GM12878 (cell line): ENCODE measurements around the gene LCN12. TPM values are rescaled to one million over a fixed set of nuclear protein-coding genes. Genes with fewer than 3 reads are reported as not detected.

Experiments used
- ATAC-seq: fragments of 200-7000 bp; cut with Tn5 transposase; 3 replicates; pipeline ENCODE4 v1.9.1; 2020; ENCODE audit warnings: mild to moderate bottlenecking, moderate library complexity
- BruUV-seq: library from RNA; stranded (reverse); fragments of 400-500 nt; replicated peaks from 2 replicates; lab custom pipeline; 2021; lab: Mats Ljungman, UMichigan
- CTCF ChIA-PET: fragments of 300-600 bp; sonication (Branson Sonifier 250); formaldehyde crosslinking; extraction: SDS; loops from one replicate; lab custom pipeline; 2021; ENCODE audit warnings: inconsistent platforms; lab: Yijun Ruan, JAX
- POLR2A ChIA-PET: fragments of 350-600 bp; formaldehyde crosslinking; extraction: SDS; loops from one replicate; lab custom pipeline; 2021; ENCODE audit warnings: inconsistent platforms; lab: Charles Lee
- RAD21 ChIA-PET: fragments of 300-600 bp; sonication (Branson Sonifier 250); formaldehyde crosslinking; loops from one replicate; lab custom pipeline; 2023; ENCODE audit warnings: antibody characterized with exemption; ENCODE audit not compliant: unreplicated experiment; lab: Charles Lee
- SMC1A ChIA-PET: fragments of 300-600 bp; sonication (Branson Sonifier 250); formaldehyde crosslinking; loops from one replicate; lab custom pipeline; 2023; ENCODE audit not compliant: unreplicated experiment, uncharacterized antibody; lab: Charles Lee
- DNase-seq: peaks from one replicate; pipeline ENCODE4 v3.0.0-alpha.2; 2011; ENCODE audit warnings: low read depth, low spot score
- FAIRE-seq: peaks from 3 replicates; lab custom pipeline; 2011; peaks lifted over from hg19 to GRCh38; lab: Jason Lieb, UNC
- H2AFZ ChIP-seq: 2 replicates; pipeline ENCODE4 v1.6.0; 2011; ENCODE audit warnings: low read depth, low read length, control low read depth; ENCODE audit not compliant: control insufficient read depth
- H3K27ac ChIP-seq: 2 replicates; pipeline ENCODE4 v1.5.1; 2011; ENCODE audit warnings: control low read depth; ENCODE audit not compliant: control insufficient read depth, insufficient read depth
- H3K27me3 ChIP-seq, 2 experiments: replicated peaks in 1 of 2; 2 replicates each; pipeline versions ENCODE4 v1.6.0 to v1.6.1; 2011; ENCODE audit warnings: low read length in 1 of 2; ENCODE audit not compliant: control insufficient read depth in 2 of 2, insufficient read depth in 2 of 2
- H3K36me3 ChIP-seq, 2 experiments: 2 replicates each; pipeline ENCODE4 v1.5.1; 2011; ENCODE audit warnings: low read length in 1 of 2; ENCODE audit not compliant: control insufficient read depth in 2 of 2, insufficient read depth in 2 of 2
- H3K4me1 ChIP-seq: 2 replicates; pipeline ENCODE4 v1.6.1; 2011; ENCODE audit warnings: mild to moderate bottlenecking, low read length, moderate library complexity, mixed read lengths; ENCODE audit not compliant: control insufficient read depth, insufficient read depth
- H3K4me2 ChIP-seq: 2 replicates; pipeline ENCODE4 v1.6.0; 2011; ENCODE audit warnings: control low read depth; ENCODE audit not compliant: control insufficient read depth, insufficient read depth
- H3K4me3 ChIP-seq: fragments of 200-600 bp; sonication (generic); 2 replicates; pipeline ENCODE4 v1.5.1; 2016
- H3K79me2 ChIP-seq: 2 replicates; pipeline ENCODE4 v1.6.0; 2011; ENCODE audit warnings: low read length; ENCODE audit not compliant: control insufficient read depth, insufficient read depth
- H3K9ac ChIP-seq: 2 replicates; pipeline ENCODE4 v1.8.0; 2011; ENCODE audit warnings: low read length, control low read depth, mixed read lengths; ENCODE audit not compliant: control insufficient read depth, insufficient read depth
- H3K9me3 ChIP-seq: replicated peaks from 3 replicates; pipeline ENCODE4 v1.5.1; 2011; ENCODE audit warnings: mild to moderate bottlenecking, low read length; ENCODE audit not compliant: control insufficient read depth, insufficient read depth
- H4K20me1 ChIP-seq: 2 replicates; pipeline ENCODE4 v1.6.0; 2011; ENCODE audit not compliant: control insufficient read depth, insufficient read depth
- ESRRA ChIP-seq: IDR thresholded peaks from 2 replicates; pipeline ENCODE4 v1.6.1; 2012; ENCODE audit warnings: mild to moderate bottlenecking, low read length, improper control_type of control experiment
- ETV6 ChIP-seq, 2 experiments: fragments of 450-650 bp in 1 of 2; IDR thresholded peaks in 1 of 2; conservative IDR thresholded peaks in 1 of 2; 2 replicates each; pipeline ENCODE4 v1.6.1; 2014; ENCODE audit warnings: antibody characterized with exemption in 1 of 2, borderline replicate concordance in 1 of 2, low read depth in 1 of 2, mild to moderate bottlenecking in 1 of 2, moderate library complexity in 1 of 2
- EZH2 ChIP-seq: IDR thresholded peaks from 2 replicates; pipeline ENCODE4 v1.6.1; 2012; ENCODE audit warnings: low read depth, mild to moderate bottlenecking, control low read depth, inconsistent platforms, low read length, borderline replicate concordance; ENCODE audit not compliant: control insufficient read depth
- FOXK2 ChIP-seq: fragments of 450-650 bp; IDR thresholded peaks from 2 replicates; pipeline ENCODE4 v1.6.1; 2017; ENCODE audit warnings: mild to moderate bottlenecking, moderate library complexity
- HDGF ChIP-seq: fragments of 450-650 bp; IDR thresholded peaks from 2 replicates; pipeline ENCODE4 v1.6.1; 2016; ENCODE audit warnings: antibody characterized with exemption
- JUNB ChIP-seq: IDR thresholded peaks from 2 replicates; pipeline ENCODE4 v1.6.1; 2016; ENCODE audit warnings: antibody characterized with exemption, mild to moderate bottlenecking
- MXI1 ChIP-seq: fragments of 150-350 bp; IDR thresholded peaks from 2 replicates; pipeline ENCODE4 v1.6.1; 2011; ENCODE audit warnings: low read depth, mild to moderate bottlenecking, inconsistent platforms, low read length, improper control_type of control experiment
- NFIC ChIP-seq: IDR thresholded peaks from 2 replicates; pipeline ENCODE4 v1.6.1; 2012; ENCODE audit warnings: low read depth, mild to moderate bottlenecking, inconsistent platforms, low read length, moderate library complexity
- SMAD1 ChIP-seq: fragments of 450-650 bp; IDR thresholded peaks from 2 replicates; pipeline ENCODE4 v1.6.1; 2018; ENCODE audit warnings: mild to moderate bottlenecking, low read depth; ENCODE audit not compliant: partially characterized antibody
- SMC3 ChIP-seq: IDR thresholded peaks from 2 replicates; pipeline ENCODE4 v1.6.1; 2011; ENCODE audit warnings: low read length, improper control_type of control experiment, borderline replicate concordance
- STAT1 ChIP-seq: fragments of 450-650 bp; conservative IDR thresholded peaks from 2 replicates; pipeline ENCODE4 v1.6.1; 2014; ENCODE audit warnings: antibody characterized with exemption, mild to moderate bottlenecking
- WRNIP1 ChIP-seq: IDR thresholded peaks from 2 replicates; pipeline ENCODE4 v1.6.1; 2011; ENCODE audit warnings: low read depth, low read length, improper control_type of control experiment, borderline replicate concordance
- ZNF207 ChIP-seq: fragments of 450-650 bp; IDR thresholded peaks from 2 replicates; pipeline ENCODE4 v1.6.1; 2014; ENCODE audit warnings: antibody characterized with exemption, mild to moderate bottlenecking, borderline replicate concordance
- WGBS: methylation state at CpG from one replicate; pipeline ENCODE4 v1.1.6; 2016; ENCODE audit warnings: low lambda C conversion rate; ENCODE audit not compliant: insufficient replicate concordance, insufficient coverage; ENCODE audit errors: missing lambda C conversion rate; 5-methylcytosine and 5-hydroxymethylcytosine counted together
- in situ Hi-C: fragments of 300-500 bp; cut with MboI; formaldehyde crosslinking; loops from 9 replicates; pipeline ENCODE4 v1.14.3; 2018; ENCODE audit warnings: mixed read lengths
- intact Hi-C: fragments of 100-400 bp; cut with micrococcal nuclease; formaldehyde crosslinking; loops from one replicate; pipeline ENCODE4 v1.14.2; 2022; ENCODE audit not compliant: unreplicated experiment
- polyA plus RNA-seq, 11 experiments: library from polyadenylated mRNA; depleted of rRNA in 4 of 11; unstranded in 6 of 11; stranded (reverse) in 5 of 11; fragments of >200 nt; fragmentation: Nextera tagmentation in 4 of 11; fragmentation: Illumina TruSeq in 1 of 11; extraction: Ambion mirVana in 4 of 11; extraction: Trizol in 1 of 11; gene quantifications; 1 replicate in 1 of 11; 2 replicates in 10 of 11; pipeline versions ENCODE4 v1.2.1 to v1.2.3, GENCODE V29; 2011 to 2016; ENCODE audit warnings: inconsistent platforms in 2 of 11, missing spikeins in 2 of 11, low read depth in 1 of 11
- total RNA-seq, 4 experiments: library from RNA; depleted of rRNA in 3 of 4; stranded (reverse); fragments of >200 nt in 3 of 4; fragmentation: Illumina TruSeq in 1 of 4; extraction: Trizol in 1 of 4; gene quantifications; 2 replicates each; pipeline versions ENCODE4 v1.2.1 to v1.2.3, GENCODE V29; 2013 to 2021
- TF ChIP-seq, protein P1 (sequence below): fragments of 450-650 bp; IDR thresholded peaks from 2 replicates; pipeline ENCODE4 v1.6.1; 2018; ENCODE audit warnings: borderline replicate concordance, mild to moderate bottlenecking; ENCODE audit not compliant: partially characterized antibody
- TF ChIP-seq, protein P2 (sequence below): IDR thresholded peaks from 2 replicates; pipeline ENCODE4 v1.6.1; 2012; ENCODE audit warnings: mild to moderate bottlenecking, low read depth, low read length

Gene LCN12
- total and polyA plus RNA-seq, 10 of the 15 experiments (the other 5 are each of a cell fraction or from before 2014, with no cell fraction given), result 0.06 to 0.64 (median 0.40) TPM; not detected in 3

DNA sequence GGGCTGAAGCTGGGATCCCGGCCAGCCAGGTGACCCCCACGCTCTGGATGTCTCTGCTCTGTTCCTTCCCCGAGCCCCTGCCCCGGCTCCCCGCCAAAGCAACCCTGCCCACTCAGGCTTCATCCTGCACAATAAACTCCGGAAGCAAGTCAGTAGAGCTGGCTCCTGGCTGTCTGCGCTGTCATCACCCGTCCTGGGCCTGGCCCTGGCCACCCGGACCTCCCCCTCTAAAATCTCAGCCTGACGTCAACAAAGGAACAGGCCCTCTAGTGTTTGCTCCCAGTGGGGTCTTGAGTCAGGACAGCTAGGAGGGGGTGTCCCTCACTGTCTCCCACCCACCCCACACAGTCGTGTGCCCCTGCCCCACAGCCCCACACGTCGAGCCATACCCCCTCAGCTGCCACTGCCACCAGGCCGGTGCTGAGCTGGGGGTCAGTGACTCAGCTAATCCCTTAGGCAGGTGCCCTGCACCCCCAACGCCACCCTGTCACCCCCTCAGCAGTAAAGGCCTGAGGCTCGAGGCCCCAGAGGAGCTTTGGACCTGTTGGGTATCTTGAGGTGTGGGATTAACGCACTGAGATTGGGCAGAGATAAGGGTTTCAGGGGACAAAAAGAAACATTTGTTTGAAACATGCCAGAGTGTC lies 29.6 kb downstream of the LCN12 start:
- Histone ChIP-seq H3K36me3 (no peaks in the 10 kb centered on the region), H2AFZ (no peak overlapping the region), H3K79me2 (no peaks in the 10 kb centered on the region), H3K27me3 (peaks cover 5 to 6% of the 10 kb centered on the region in 2 experiments), H3K9me3 (no peaks in the 10 kb centered on the region), H3K4me3 (no peak overlapping the region), H3K4me2 (no peak overlapping the region), H3K9ac (no peak overlapping the region), H3K27ac (no peak overlapping the region), H3K4me1 (no peaks in the 10 kb centered on the region), H4K20me1 (peaks cover 3% of the 10 kb centered on the region; the same call in 1 of the 2 replicates)
- POLR2A ChIA-PET, result no interaction called here
- CTCF ChIA-PET, result interaction anchor here (1.0 kb wide), 1 partner anchor 189 kb away, joined by 3 read pairs; no protein-coding TSS in a partner anchor
- SMC1A ChIA-PET, result no interaction called here
- no peak for ATAC-seq
- FAIRE-seq, result no peak
- intact Hi-C loops (no loop called here), in situ Hi-C loops (no loop called here)
- BruUV-seq, result no TSS peak
- DNase-seq, result no peak
- WGBS, result 38% methylated on average over 17 of the region's 17 CpGs
- RAD21 ChIA-PET, result no interaction called here
- TF ChIP-seq WRNIP1 (no peak), NFIC (no peak), ZNF207 (no peak), SMAD1 (no peak), FOXK2 (no peak), JUNB (no peak), ETV6 (conservative IDR thresholded peaks at IDR 0.05 in 1 of 2, IDR thresholded peaks at IDR 0.05 in 1 of 2; ENCODE audit: borderline replicate concordance in 1 of 2, low read depth in 1 of 2) (no peak), ESRRA (no peak), SMC3 (no peak), EZH2 (no peak), MXI1 (no peak), STAT1 (no peak), HDGF (no peak)
- TF ChIP-seq, protein P1, sequence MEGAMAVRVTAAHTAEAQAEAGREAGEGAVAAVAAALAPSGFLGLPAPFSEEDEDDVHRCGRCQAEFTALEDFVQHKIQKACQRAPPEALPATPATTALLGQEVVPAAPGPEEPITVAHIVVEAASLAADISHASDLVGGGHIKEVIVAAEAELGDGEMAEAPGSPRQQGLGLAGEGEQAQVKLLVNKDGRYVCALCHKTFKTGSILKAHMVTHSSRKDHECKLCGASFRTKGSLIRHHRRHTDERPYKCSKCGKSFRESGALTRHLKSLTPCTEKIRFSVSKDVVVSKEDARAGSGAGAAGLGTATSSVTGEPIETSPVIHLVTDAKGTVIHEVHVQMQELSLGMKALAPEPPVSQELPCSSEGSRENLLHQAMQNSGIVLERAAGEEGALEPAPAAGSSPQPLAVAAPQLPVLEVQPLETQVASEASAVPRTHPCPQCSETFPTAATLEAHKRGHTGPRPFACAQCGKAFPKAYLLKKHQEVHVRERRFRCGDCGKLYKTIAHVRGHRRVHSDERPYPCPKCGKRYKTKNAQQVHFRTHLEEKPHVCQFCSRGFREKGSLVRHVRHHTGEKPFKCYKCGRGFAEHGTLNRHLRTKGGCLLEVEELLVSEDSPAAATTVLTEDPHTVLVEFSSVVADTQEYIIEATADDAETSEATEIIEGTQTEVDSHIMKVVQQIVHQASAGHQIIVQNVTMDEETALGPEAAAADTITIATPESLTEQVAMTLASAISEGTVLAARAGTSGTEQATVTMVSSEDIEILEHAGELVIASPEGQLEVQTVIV, result no peak
- TF ChIP-seq, protein P2, sequence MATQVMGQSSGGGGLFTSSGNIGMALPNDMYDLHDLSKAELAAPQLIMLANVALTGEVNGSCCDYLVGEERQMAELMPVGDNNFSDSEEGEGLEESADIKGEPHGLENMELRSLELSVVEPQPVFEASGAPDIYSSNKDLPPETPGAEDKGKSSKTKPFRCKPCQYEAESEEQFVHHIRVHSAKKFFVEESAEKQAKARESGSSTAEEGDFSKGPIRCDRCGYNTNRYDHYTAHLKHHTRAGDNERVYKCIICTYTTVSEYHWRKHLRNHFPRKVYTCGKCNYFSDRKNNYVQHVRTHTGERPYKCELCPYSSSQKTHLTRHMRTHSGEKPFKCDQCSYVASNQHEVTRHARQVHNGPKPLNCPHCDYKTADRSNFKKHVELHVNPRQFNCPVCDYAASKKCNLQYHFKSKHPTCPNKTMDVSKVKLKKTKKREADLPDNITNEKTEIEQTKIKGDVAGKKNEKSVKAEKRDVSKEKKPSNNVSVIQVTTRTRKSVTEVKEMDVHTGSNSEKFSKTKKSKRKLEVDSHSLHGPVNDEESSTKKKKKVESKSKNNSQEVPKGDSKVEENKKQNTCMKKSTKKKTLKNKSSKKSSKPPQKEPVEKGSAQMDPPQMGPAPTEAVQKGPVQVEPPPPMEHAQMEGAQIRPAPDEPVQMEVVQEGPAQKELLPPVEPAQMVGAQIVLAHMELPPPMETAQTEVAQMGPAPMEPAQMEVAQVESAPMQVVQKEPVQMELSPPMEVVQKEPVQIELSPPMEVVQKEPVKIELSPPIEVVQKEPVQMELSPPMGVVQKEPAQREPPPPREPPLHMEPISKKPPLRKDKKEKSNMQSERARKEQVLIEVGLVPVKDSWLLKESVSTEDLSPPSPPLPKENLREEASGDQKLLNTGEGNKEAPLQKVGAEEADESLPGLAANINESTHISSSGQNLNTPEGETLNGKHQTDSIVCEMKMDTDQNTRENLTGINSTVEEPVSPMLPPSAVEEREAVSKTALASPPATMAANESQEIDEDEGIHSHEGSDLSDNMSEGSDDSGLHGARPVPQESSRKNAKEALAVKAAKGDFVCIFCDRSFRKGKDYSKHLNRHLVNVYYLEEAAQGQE, result no peak
